LNCaP clone FGC (cell line): ENCODE measurements around the gene CMTM2.

Experiments used
- DNase-seq: peaks from one replicate; pipeline ENCODE4 v3.0.0-alpha.2; 2011; ENCODE audit warnings: low read depth
- H3K4me3 ChIP-seq: 2 replicates; pipeline ENCODE4 v1.5.1; 2011; ENCODE audit warnings: mild to moderate bottlenecking, low read depth, low read length, control low read depth
- CTCF ChIP-seq: IDR thresholded peaks from 2 replicates; pipeline ENCODE4 v1.5.1; 2012; ENCODE audit warnings: mild to moderate bottlenecking; ENCODE audit not compliant: control insufficient read depth, insufficient read depth; ENCODE audit errors: extremely low read depth

CMTM2 gene

DNA sequence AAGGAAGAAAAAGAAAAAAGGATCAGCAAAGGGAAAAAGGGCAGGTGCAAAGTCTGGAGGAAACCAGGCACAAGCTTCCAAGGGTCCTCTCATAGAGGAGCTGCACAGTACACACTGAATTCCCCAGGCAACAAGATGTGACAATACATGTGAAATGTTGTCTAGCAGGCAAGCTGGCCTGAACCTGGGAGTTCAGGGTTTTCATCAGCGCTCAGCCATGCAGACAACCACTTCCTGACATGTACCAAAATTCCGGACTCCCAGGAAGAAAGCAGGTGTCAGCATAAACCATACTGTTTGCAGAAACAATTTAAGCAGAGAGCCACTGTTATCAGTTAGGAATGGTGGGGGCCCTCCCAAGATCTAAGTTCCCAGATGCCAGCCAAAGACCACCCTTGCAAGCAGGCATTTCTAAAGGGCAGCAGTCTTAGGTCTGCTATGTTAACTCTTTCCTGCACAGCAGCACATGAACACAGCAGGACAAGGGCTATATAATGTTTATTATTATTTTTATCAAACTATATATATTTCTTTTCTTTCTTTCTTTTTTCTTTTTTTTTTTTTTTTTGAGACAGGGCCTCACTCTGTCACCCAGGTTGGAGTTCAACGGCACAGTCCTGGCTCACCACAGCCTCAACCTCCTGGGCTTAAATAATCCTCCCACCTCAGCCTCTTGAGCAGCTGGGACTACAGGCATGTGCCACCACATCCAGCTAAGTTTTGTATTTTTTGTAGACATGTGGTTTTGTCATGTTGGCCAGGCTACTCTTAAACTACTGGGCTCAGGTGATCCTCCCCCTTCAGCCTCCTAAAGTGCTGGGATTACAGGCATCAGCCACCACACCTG lies 39.4 kb upstream of the CMTM2 start:
- no peak for TF ChIP-seq CTCF

DNA sequence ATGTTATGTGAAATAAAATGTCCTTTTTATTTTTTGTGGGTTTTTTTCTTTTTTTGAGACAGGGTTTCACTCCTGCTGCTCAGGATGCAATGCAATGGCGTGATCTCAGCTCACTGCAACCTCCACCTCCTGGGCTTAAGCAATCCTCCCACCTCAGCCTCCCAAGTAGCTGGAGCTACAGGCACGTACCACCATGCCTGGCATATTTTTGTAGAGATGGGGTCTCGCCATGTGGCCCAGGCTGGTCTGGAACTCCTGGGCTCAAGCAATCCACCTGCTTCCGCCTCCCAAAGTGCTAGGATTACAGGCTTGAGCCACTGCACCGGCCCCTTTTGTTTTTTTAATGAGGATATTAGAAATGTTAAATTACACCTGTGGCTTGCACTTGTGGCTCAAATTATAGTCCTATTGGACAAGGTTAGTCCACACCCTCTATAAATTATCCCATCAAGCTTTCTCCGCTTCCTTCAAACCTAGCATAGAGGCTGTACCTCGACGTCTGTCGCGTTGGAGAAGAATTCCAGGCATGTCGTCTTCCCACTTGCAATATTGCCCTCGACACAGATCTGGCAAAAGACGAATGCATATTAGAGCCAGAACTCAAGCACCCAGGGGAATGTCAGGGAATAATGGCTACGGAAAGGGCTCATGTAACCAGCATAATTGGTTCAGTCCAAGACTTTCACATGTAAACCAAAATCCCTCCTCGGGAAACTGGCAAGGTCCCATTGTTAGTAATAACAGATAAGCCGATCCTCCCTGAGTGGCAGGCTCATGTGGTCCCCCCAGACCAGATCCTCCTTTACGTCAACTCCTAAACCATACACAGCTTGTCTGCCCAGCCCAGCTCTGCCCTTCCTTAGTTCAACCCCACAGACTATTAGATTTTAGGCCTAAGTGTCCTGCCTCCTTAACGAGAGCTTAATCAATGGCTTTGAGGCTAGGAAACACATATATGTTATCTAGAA lies 37.6 kb upstream of the CMTM2 start:
- no peak for TF ChIP-seq CTCF
- DNase-seq, result no peak
- H3K4me3 ChIP-seq, result no peak overlapping the region

More for the DNA sequence above, 39.4 kb upstream of the CMTM2 start:
- DNase-seq, result no peak
- no peak overlapping the region for H3K4me3 ChIP-seq

DNA sequence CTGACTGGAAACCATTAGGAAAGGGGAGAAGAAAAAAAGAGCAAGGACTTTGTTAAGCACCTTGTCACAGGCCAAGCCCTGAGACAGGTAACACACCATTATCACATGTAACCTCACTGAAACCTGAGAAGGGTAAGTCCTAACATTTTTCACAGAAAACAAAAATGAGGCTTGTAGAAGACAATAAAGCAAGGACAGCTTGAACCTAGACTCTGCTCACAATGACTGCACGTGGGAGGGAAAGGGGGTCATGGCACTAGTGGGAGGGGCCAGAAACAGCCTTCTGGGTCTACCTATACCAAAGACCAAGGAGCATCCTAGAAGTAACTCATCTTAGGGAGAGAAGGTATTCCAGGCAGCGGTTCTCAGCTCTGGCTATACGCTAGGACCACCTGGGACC lies 36.9 kb upstream of the CMTM2 start:
- no peak for TF ChIP-seq CTCF
- no peak overlapping the region for H3K4me3 ChIP-seq
- DNase-seq, result no peak

- DNase-seq, result no peak
- no peak for TF ChIP-seq CTCF
- no peak overlapping the region for H3K4me3 ChIP-seq
Observed at GRCh38 chr16:66543541-66543940, 35.7 kb upstream of the CMTM2 start.

GRCh38 chr16:66544016-66544757 lies 35.1 kb upstream of the CMTM2 start:
- no peak for DNase-seq
- TF ChIP-seq CTCF, result no peak
- H3K4me3 ChIP-seq, result no peak overlapping the region

GRCh38 chr16:66547101-66547989 lies 31.9 kb upstream of the CMTM2 start:
- H3K4me3 ChIP-seq, result no peak overlapping the region
- DNase-seq, result no peak
- TF ChIP-seq CTCF, result no peak
